ENCODE results near the gene DUSP14.

- no peak for TF ChIP-seq NR3C1 (CRISPR knock-in tag; conservative IDR thresholded peaks at IDR 0.05; ENCODE audit: low read depth)
- TF ChIP-seq, protein P1, sequence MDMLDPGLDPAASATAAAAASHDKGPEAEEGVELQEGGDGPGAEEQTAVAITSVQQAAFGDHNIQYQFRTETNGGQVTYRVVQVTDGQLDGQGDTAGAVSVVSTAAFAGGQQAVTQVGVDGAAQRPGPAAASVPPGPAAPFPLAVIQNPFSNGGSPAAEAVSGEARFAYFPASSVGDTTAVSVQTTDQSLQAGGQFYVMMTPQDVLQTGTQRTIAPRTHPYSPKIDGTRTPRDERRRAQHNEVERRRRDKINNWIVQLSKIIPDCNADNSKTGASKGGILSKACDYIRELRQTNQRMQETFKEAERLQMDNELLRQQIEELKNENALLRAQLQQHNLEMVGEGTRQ (CRISPR knock-in tag; IDR thresholded peaks at IDR 0.05) = no peak
- TF ChIP-seq, protein P2, sequence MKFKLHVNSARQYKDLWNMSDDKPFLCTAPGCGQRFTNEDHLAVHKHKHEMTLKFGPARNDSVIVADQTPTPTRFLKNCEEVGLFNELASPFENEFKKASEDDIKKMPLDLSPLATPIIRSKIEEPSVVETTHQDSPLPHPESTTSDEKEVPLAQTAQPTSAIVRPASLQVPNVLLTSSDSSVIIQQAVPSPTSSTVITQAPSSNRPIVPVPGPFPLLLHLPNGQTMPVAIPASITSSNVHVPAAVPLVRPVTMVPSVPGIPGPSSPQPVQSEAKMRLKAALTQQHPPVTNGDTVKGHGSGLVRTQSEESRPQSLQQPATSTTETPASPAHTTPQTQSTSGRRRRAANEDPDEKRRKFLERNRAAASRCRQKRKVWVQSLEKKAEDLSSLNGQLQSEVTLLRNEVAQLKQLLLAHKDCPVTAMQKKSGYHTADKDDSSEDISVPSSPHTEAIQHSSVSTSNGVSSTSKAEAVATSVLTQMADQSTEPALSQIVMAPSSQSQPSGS (CRISPR knock-in tag; IDR thresholded peaks at IDR 0.05; ENCODE audit: borderline replicate concordance, low read depth) = no peak
- no peak for TF ChIP-seq CREB1 (CRISPR knock-in tag; IDR thresholded peaks at IDR 0.05)
- no peak for TF ChIP-seq CREM (CRISPR knock-in tag; IDR thresholded peaks at IDR 0.05)
- TF ChIP-seq, protein P3, sequence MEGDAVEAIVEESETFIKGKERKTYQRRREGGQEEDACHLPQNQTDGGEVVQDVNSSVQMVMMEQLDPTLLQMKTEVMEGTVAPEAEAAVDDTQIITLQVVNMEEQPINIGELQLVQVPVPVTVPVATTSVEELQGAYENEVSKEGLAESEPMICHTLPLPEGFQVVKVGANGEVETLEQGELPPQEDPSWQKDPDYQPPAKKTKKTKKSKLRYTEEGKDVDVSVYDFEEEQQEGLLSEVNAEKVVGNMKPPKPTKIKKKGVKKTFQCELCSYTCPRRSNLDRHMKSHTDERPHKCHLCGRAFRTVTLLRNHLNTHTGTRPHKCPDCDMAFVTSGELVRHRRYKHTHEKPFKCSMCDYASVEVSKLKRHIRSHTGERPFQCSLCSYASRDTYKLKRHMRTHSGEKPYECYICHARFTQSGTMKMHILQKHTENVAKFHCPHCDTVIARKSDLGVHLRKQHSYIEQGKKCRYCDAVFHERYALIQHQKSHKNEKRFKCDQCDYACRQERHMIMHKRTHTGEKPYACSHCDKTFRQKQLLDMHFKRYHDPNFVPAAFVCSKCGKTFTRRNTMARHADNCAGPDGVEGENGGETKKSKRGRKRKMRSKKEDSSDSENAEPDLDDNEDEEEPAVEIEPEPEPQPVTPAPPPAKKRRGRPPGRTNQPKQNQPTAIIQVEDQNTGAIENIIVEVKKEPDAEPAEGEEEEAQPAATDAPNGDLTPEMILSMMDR (IDR thresholded peaks at IDR 0.05) = no peak
- no peak for TF ChIP-seq SP1 (CRISPR knock-in tag; conservative IDR thresholded peaks at IDR 0.05)
- TF ChIP-seq TEAD4 (CRISPR knock-in tag; IDR thresholded peaks at IDR 0.05) = no peak
- TF ChIP-seq ATF1 (CRISPR knock-in tag; IDR thresholded peaks at IDR 0.05) = no peak
- TF ChIP-seq GRHL2 (CRISPR knock-in tag; IDR thresholded peaks at IDR 0.05; ENCODE audit: insufficient replicate concordance, severe bottlenecking) = no peak
- TF ChIP-seq, protein P4, sequence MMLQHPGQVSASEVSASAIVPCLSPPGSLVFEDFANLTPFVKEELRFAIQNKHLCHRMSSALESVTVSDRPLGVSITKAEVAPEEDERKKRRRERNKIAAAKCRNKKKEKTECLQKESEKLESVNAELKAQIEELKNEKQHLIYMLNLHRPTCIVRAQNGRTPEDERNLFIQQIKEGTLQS (CRISPR knock-in tag; conservative IDR thresholded peaks at IDR 0.05) = no peak
- no peak for TF ChIP-seq TP53 (CRISPR knock-in tag; IDR thresholded peaks at IDR 0.05)
- no peak for TF ChIP-seq NFYB (CRISPR knock-in tag; conservative IDR thresholded peaks at IDR 0.05; ENCODE audit: low read depth)
- no peak for TF ChIP-seq FOXJ3 (CRISPR knock-in tag; IDR thresholded peaks at IDR 0.05; ENCODE audit: borderline replicate concordance)
Observed at GRCh38 chr17:37462492-37462891, 27.2 kb upstream of the DUSP14 start.

Data from WTC11 (cell line).